Smooth muscle cell (in vitro differentiated cells): Measurements from ENCODE around the gene RGMB. TPM values are rescaled to one million over a fixed set of nuclear protein-coding genes. Genes with fewer than 3 reads are reported as not detected.

Experiments used
- DNase-seq: peaks from one replicate; lab custom pipeline; 2025; ENCODE audit not compliant: unreplicated experiment; lab: John Stamatoyannopoulos, UW
- H2AFZ ChIP-seq: fragments of 200-600 bp; sonication (generic); 2 replicates; pipeline ENCODE4 v1.6.0; 2016; ENCODE audit warnings: antibody characterized with exemption, low read depth, mild to moderate bottlenecking
- H3F3A ChIP-seq: fragments of 200-600 bp; sonication (generic); 2 replicates; pipeline ENCODE4 v1.6.0; 2017; ENCODE audit warnings: antibody characterized with exemption, low read depth
- H3K27ac ChIP-seq: fragments of 200-600 bp; sonication (generic); 2 replicates; pipeline ENCODE4 v1.5.1; 2016; ENCODE audit warnings: low read depth, mild to moderate bottlenecking
- H3K27me3 ChIP-seq: fragments of 200-600 bp; sonication (generic); 2 replicates; pipeline ENCODE4 v1.6.1; 2016; ENCODE audit warnings: low read depth, mild to moderate bottlenecking
- H3K36me3 ChIP-seq: fragments of 200-600 bp; sonication (generic); 2 replicates; pipeline ENCODE4 v1.5.1; 2016; ENCODE audit warnings: low read depth
- H3K4me1 ChIP-seq: fragments of 200-600 bp; sonication (generic); 2 replicates; pipeline ENCODE4 v1.5.1; 2016; ENCODE audit warnings: low read depth
- H3K4me2 ChIP-seq: fragments of 200-600 bp; sonication (generic); 2 replicates; pipeline ENCODE4 v1.6.0; 2016; ENCODE audit warnings: mild to moderate bottlenecking
- H3K4me3 ChIP-seq: fragments of 200-600 bp; sonication (generic); 2 replicates; pipeline ENCODE4 v1.5.1; 2016; ENCODE audit warnings: mild to moderate bottlenecking
- H3K79me2 ChIP-seq: fragments of 200-600 bp; sonication (generic); 2 replicates; pipeline ENCODE4 v1.6.0; 2016; ENCODE audit warnings: low read depth, mild to moderate bottlenecking
- H3K9ac ChIP-seq: fragments of 200-600 bp; sonication (generic); 2 replicates; pipeline ENCODE4 v1.6.0; 2016; ENCODE audit warnings: low read depth
- H3K9me3 ChIP-seq: fragments of 200-600 bp; sonication (generic); replicated peaks from 2 replicates; pipeline ENCODE4 v1.5.1; 2016; ENCODE audit warnings: low read depth
- H4K20me1 ChIP-seq: fragments of 200-600 bp; sonication (generic); 2 replicates; pipeline ENCODE4 v1.6.0; 2016; ENCODE audit warnings: low read depth
- WGBS: methylation state at CpG from one replicate; pipeline ENCODE4 v1.1.7; 2016; ENCODE audit warnings: low lambda C conversion rate; 5-methylcytosine and 5-hydroxymethylcytosine counted together
- polyA plus RNA-seq: library from polyadenylated mRNA; unstranded; fragments of >200 nt; fragmentation: Nextera tagmentation; extraction: Ambion mirVana; gene quantifications from 2 replicates; pipeline ENCODE4 v1.2.1, GENCODE V29; 2016
- total RNA-seq: library from RNA; depleted of rRNA; stranded (reverse); fragments of >200 nt; gene quantifications from 2 replicates; pipeline ENCODE4 v1.2.3, GENCODE V29; 2014
- TF ChIP-seq, protein P1 (sequence below): fragments of 200-600 bp; sonication (generic); IDR thresholded peaks from 2 replicates; pipeline ENCODE4 v1.5.1; 2017; ENCODE audit warnings: borderline replicate concordance, mild to moderate bottlenecking, antibody characterized with exemption; ENCODE audit not compliant: insufficient read depth, poor library complexity, severe bottlenecking

Gene RGMB
- total and polyA plus RNA-seq, 2 experiments from 2014 or later, result 8.0 to 11.2 TPM

DNA sequence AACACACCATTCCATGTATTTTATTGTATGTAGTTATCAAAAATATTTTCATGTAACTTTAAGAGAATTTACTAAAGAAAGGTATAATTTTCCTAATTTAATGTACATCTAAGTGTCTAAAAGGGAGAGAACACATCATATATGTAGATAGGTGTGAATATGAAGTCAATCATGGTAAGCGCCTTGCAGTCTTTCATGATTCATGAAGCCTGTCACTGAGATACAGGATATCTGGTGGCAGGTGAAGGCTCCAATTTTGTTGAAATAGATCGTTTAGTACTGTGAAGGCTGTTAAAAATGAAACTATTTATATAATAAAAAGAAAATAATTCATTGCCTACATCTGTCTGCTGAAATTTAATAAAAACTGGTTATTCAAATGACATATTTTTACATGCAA is 15.5 kb upstream of the RGMB start:
- 93% methylated on average over 2 of the region's 2 CpGs for WGBS
- DNase-seq, result no peak
- H3K9me3 ChIP-seq, result no peaks in the 10 kb centered on the region
- H3K4me2 ChIP-seq, result no peak overlapping the region
- no peaks in the 10 kb centered on the region for H3K36me3 ChIP-seq
- no peak overlapping the region for H3K27ac ChIP-seq
- TF ChIP-seq, protein P1, sequence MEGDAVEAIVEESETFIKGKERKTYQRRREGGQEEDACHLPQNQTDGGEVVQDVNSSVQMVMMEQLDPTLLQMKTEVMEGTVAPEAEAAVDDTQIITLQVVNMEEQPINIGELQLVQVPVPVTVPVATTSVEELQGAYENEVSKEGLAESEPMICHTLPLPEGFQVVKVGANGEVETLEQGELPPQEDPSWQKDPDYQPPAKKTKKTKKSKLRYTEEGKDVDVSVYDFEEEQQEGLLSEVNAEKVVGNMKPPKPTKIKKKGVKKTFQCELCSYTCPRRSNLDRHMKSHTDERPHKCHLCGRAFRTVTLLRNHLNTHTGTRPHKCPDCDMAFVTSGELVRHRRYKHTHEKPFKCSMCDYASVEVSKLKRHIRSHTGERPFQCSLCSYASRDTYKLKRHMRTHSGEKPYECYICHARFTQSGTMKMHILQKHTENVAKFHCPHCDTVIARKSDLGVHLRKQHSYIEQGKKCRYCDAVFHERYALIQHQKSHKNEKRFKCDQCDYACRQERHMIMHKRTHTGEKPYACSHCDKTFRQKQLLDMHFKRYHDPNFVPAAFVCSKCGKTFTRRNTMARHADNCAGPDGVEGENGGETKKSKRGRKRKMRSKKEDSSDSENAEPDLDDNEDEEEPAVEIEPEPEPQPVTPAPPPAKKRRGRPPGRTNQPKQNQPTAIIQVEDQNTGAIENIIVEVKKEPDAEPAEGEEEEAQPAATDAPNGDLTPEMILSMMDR, result no peak
- no peaks in the 10 kb centered on the region for H3K79me2 ChIP-seq
- no peak overlapping the region for H2AFZ ChIP-seq
- H3K9ac ChIP-seq, result no peak overlapping the region
- H3K27me3 ChIP-seq, result no peaks in the 10 kb centered on the region
- H3K4me3 ChIP-seq, result no peak overlapping the region
- no peaks in the 10 kb centered on the region for H3K4me1 ChIP-seq
- H3F3A ChIP-seq, result no peaks in the 10 kb centered on the region
- H4K20me1 ChIP-seq, result no peaks in the 10 kb centered on the region

DNA sequence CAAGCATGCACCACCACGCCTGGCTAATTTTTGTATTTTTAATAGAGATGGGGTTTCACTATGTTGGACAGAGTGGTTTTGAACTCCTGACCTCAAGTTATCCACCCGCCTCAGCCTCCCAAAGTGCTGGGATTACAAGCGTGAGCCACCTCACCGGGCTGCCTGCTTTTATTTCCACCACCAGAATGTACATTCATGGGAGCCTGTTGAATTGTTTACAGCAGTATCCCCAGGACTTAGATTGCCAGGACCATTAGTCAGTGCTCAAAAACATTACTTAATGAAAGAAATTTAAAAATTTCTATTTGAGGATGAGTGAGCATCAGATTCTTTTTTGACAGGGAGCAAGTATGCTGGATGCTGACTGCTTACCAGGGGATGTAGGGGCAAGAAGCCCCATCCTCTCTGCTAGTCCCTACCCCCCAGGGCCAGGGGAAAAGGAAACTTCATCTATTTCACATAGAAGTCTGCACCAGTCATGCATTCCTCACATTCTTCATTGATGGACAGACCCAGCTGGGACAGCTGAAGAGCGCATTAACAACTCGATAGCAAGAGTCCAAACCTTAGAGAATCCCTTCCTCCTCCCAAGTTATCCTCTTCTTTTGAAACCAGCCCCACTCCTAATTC is 10.3 kb upstream of the RGMB start:
- H3K36me3 ChIP-seq, result no peaks in the 10 kb centered on the region
- no peak overlapping the region for H3K4me3 ChIP-seq
- no peaks in the 10 kb centered on the region for H3K9me3 ChIP-seq
- DNase-seq, result no peak
- TF ChIP-seq, protein P1, result no peak
- H3K9ac ChIP-seq, result no peak overlapping the region
- H3K27ac ChIP-seq, result no peak overlapping the region
- no peaks in the 10 kb centered on the region for H3F3A ChIP-seq
- H4K20me1 ChIP-seq, result no peaks in the 10 kb centered on the region
- H2AFZ ChIP-seq, result no peak overlapping the region
- no peak overlapping the region for H3K4me2 ChIP-seq
- no peaks in the 10 kb centered on the region for H3K4me1 ChIP-seq
- no peaks in the 10 kb centered on the region for H3K27me3 ChIP-seq
- no peaks in the 10 kb centered on the region for H3K79me2 ChIP-seq
- WGBS, result 35% methylated on average over 6 of the region's 6 CpGs

DNA sequence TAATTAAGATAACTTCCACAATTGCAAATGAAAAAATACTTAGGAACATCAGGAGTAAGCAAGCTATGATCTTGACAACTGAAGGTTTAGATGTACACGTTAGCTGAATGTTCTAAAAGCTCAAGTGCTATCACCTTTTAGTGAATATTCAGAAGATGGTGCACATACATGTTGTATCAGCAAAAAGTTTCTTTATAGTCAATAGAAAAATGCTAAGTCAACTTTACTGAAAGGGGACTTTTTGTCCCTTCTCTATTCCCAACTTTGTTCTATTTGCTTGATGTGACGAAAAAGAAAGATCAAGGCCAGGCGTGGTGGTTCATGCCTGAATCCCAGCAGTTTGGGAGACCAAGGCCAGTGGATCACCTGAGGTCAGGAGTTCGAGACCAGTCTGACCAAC is 7.6 kb upstream of the RGMB start:
- H3K79me2 ChIP-seq, result no peaks in the 10 kb centered on the region
- H3K27me3 ChIP-seq, result no peaks in the 10 kb centered on the region
- peaks cover 5% of the 10 kb centered on the region for H3F3A ChIP-seq
- H2AFZ ChIP-seq, result no peak overlapping the region
- H3K9me3 ChIP-seq, result no peaks in the 10 kb centered on the region
- 79% methylated on average over 4 of the region's 4 CpGs for WGBS
- H3K27ac ChIP-seq, result no peak overlapping the region
- H3K36me3 ChIP-seq, result no peaks in the 10 kb centered on the region
- H3K4me1 ChIP-seq, result no peaks in the 10 kb centered on the region
- H3K4me2 ChIP-seq, result no peak overlapping the region
- no peak for DNase-seq
- TF ChIP-seq, protein P1, result no peak
- no peak overlapping the region for H3K4me3 ChIP-seq
- no peak overlapping the region for H3K9ac ChIP-seq
- H4K20me1 ChIP-seq, result no peaks in the 10 kb centered on the region

DNA sequence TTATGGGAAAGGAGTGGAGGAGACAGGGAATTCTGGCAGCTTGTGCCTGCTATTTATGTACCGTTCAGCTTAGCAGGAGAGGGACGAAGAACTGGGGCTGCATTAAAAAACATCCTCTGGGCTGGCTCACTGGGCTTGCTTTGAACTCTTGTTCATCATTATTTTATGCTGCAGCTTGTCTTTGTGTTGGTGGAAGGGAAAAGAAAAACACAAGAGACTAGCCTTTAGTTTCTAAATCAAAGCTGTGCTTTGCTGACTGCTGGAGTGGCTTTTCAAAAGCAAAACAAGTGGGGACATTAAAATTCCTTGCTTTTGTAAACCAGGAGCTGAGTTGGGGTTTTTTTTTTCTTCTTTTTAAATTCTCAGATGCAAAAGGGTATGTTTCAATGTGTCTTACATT is 5.9 kb upstream of the RGMB start:
- H3K9me3 ChIP-seq, result no peaks in the 10 kb centered on the region
- no peaks in the 10 kb centered on the region for H3K27me3 ChIP-seq
- H3K4me3 ChIP-seq, result no peak overlapping the region
- no peaks in the 10 kb centered on the region for H4K20me1 ChIP-seq
- H3K9ac ChIP-seq, result no peak overlapping the region
- no peaks in the 10 kb centered on the region for H3K79me2 ChIP-seq
- no peaks in the 10 kb centered on the region for H3K36me3 ChIP-seq
- TF ChIP-seq, protein P1, result no peak
- peaks cover 9% of the 10 kb centered on the region for H3K4me1 ChIP-seq
- no peak overlapping the region for H2AFZ ChIP-seq
- no peak overlapping the region for H3K4me2 ChIP-seq
- peaks cover 12% of the 10 kb centered on the region for H3F3A ChIP-seq
- H3K27ac ChIP-seq, result no peak overlapping the region
- WGBS, result 54% methylated on average over 2 of the region's 2 CpGs
- no peak for DNase-seq
